Middle frontal gyrus (tissue), 1 donor: ENCODE measurements around the gene IP6K2.
"Not testable (repeated sequence)": the region's sequence is repeated elsewhere in the genome, so short reads cannot be mapped to it uniquely, and the experiment has no call there.

Experiments used
- DNase-seq: peaks from one replicate; pipeline ENCODE4 v3.0.0-alpha.2; 2015; ENCODE audit warnings: low spot score; ENCODE audit errors: extremely low spot score

Gene IP6K2

DNA sequence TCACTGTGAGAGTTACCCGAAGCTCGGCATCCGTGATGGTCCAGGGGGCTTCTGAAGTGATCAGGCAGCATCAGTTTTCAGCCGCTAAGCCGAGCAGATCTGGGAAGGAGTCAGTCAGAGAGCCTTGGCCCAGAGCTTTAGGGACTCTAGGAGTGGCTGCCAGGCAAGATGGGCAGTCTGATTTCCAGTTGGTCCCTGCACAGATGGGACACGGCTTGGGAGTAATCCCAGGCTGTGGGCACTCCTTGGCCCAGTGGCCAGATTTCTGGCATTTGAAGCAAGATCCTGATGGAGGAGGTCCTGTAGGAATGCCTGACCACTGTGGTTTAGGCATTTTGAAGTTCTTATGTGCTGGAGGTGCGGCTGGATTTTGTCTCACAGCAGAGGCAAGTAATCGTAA, 10.5 kb upstream of the IP6K2 start:
- no peak for DNase-seq

DNA sequence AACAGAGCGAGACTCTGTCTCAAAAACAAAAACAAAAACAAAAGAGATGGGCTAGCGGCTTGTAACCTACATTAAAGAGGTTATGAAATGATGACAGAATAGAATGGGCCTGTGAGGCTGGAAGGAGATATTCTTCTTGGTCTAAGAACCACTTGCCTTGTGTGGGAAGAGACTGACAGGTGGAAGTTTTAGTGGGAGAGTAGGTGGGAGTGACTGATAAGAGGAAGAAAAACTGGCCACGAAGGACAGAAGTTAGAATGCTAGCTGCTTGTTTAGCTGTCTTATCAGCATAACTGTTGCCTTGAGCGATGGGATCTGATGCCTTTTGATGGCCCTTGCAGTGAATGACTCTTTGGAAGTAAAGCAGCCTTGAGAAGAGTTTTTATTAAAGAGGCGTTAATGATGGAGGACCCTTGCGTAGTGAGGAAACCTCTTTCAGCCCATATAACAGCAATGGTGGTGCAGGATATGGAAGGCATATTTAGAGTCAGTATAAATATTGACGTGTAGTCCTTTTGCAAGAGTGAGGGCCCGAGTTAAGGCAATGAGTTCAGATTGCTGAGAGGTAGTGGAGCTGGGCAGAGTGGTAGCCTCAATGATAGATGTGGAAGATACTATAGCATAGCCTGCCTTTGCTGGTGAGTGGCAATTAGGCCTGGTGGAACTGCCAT, 8.3 kb upstream of the IP6K2 start:
- DNase-seq: not testable (repeated sequence)

DNA sequence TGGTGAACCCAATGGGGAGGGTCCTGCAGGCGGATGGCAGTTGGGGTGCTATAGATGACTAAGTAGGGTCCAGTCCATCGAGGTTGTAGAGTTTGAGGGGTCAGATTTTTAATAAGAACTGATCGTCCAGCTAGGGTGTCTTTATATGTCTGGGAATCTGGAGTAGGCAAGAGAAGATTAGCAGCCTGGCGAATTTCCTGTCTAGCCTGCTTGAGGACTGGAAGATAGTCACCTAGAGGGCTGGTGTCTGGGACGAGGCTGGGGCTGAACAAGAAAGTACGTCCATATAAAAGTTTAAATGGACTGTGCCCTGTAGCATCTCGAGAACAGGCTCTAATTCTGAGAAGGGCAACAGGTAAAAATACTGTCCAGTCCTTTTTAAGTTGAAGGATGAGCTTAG, 6.7 kb upstream of the IP6K2 start:
- no peak for DNase-seq

DNA sequence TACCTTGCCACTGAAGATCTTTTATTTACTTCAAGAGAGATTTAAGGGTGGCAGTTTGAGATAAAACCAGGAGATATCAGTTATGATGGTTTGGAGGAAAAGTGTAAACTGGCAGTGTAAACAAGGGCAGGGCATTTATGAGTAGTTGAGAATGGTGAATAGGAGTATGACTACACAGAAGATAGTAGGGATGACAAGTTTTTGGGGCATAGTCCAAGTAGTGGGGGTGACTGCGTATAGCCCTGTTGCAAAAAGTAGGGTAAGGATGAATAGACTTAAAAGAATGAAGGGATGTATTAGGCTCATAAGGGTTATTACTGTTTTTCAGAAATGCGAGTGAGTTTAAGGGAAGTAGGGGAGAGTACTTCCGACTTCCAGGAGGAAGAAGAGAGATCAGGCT, 6.3 kb upstream of the IP6K2 start:
- DNase-seq: not testable (repeated sequence)

DNA sequence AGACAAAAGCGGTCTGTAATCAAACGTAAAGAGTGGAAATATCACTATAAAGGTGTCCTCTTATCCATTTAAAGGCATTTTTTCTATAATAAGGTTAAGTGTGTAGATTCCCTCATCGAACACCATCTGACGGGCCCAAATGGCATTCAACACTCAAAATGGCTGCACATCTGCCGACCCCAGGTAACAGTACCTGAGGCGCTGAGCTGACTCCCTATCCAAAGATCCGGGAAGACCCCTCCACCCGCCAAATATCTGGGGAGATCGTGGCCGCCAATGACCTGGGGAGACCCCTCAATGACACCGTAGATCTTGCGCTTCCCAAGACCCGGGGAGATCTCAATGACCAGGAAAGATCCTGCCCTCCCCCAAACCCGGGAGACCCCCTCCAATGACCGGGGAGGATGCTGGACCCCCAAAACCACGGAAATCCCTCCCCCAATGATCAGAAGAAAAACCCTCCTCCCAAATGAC, 476 bp downstream of the IP6K2 start:
- no peak for DNase-seq

DNA sequence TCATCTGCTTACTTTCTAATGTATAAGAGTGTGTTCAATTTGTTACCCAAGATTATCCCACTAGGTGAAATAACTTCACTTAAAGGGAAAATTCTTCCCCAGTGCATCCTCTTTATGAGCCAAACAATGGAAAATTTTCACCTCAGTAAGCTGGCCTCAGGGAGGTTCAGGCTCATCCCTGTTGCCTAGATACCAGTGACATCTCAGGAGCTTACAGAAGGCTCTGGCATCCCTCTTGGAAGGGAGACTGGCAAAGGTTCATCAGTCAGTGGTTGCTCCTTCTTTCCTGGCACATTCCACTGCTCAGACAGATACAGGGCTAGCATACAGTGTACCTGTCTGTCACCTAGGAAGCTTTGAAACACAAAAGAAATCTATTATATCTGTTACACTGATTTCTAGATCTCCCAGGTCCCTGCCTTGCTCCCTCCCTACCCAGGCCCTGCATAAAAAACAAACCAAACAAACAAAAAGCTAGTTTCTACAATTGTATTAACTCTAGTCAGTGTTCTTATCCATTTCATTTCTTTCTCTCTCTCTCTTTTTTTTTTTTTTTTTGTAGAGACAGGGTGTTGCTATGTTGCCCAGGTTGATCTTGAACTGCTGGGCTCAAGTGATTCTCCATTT, 1.7 kb downstream of the IP6K2 start:
- DNase-seq: no peak

DNA sequence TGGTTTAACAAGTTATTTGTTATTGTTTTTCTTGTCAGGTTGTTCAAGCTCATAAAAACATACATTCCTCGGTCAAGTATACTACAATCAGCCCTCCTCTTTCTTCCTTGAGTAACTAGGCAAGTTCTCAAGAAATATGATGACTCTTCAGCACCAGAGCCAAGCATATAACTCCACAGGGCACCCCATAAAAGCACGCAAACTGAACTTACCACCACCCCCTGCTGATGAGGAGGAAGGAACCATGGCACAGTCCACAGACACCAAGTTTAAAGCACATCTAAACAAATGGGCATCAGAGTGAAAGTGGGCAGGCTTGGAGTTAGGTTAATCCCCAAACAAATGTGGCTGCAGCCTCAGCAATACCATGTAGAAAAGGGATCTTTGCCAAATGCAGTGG, 5.3 kb downstream of the IP6K2 start:
- DNase-seq: no peak

DNA sequence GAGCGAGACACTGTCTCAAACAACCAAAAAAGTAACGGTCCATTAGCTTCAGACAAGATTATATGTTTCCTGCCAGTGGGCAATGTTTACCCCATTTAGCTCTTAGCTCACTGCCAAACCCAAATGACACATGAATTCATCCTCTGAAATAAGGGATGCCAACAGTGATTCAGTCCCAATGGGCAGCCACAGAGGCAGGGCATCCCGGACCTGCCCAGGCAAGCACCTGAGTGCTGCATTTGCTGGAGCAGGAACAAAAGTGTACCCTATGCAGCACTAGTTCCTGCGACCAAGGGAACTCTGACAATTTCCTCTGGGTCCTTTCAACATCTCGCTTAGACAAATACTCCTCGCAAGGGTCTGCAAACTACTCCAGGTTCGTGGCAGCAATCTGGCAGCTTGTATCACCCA, 8.0 kb downstream of the IP6K2 start:
- DNase-seq: no peak

DNA sequence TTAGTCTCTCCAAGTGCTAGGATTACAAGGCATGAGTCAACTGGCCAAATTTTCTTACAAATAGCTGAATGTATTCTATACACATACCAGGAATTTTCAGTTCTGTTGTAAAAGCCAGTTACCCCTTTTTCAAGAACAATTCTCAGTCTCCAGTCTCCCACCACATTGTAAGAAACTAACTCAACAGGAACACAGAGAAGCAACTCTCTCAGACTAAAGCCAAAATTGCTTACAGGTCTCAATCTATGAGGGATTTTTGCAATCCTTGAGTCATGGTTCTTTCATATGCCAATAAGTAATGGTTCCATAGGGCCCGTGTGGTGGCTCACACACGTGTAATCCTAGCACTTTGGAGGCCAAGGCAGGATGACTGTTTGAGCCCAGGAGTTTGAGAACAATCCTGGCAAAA, 8.5 kb downstream of the IP6K2 start:
- no peak for DNase-seq

DNA sequence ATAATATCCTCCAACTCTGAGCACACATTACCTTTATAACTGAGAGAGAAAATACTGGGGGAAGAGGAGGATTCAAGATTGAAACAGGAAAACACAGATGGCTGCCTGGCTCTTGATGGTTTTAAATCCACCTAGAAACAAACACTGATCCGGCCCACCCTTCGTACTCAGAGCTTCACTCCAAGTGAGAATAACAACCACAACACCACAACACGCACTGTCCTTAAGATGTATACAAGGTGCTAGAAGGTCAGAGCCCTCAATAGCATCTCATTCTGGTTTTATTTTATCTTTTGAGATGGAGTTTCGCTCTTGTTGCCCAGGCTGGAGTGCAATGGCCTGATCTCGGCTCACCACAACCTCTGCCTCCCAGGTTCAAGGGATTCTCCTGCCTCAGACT, 9.9 kb downstream of the IP6K2 start:
- no peak for DNase-seq

DNA sequence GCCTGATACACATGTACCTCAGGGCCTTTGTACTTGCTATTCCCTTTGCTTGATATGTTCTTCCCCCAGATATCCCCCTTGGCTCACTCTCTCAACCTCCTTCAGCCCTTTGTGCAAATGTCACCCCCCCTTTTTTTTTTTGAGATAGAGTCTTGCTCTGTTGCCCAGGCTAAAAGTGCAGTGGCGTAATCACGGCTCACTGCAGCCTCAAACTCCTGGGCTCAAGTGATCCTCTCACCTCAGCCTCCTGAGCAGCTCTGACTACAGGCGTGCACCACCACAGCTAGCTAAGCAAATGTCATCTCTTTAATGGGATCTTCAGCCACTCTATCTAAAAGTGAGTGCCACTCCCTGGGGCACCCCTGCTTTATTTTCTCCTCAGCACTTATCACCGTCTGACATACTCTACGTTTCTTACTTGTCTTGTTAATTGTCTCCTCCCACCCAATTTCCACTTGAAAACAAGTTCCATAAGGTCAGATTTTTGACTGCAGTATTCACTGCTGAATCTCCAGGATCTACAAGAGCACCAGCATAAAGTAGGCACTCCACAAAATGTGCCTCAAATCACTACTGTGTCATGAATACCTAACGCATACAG, 14.6 kb downstream of the IP6K2 start:
- DNase-seq: no peak

DNA sequence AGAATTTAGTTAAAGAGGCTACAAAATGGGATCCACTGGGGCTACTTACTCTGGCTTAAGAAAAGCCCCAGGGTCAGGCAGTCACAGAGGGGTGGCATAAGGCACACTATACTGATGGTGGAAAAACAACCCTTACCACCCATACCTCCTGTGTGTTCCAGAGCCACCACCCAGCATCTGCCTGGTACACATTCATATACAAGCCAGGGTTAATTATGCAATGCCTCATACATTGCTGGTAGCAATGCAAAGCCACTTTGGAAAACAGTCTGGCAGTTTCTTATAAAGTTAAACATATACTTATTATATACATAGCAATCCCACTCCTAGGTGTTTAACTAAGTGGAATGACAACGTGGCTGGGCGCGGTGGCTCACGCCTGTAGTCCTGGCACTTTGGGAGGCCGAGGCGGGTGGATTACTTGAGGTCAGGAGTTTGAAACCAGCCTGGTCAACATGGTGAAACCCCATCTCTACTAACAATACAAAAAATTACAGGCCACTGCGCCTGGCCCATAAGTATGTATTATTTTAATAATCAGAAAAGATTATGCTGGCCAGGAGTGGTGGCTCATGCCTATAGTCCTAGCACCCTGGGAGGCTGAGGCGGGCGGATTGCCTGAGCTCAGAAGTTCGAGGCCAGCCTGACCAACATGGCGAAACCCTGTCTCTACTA, 16.2 kb downstream of the IP6K2 start:
- no peak for DNase-seq

DNA sequence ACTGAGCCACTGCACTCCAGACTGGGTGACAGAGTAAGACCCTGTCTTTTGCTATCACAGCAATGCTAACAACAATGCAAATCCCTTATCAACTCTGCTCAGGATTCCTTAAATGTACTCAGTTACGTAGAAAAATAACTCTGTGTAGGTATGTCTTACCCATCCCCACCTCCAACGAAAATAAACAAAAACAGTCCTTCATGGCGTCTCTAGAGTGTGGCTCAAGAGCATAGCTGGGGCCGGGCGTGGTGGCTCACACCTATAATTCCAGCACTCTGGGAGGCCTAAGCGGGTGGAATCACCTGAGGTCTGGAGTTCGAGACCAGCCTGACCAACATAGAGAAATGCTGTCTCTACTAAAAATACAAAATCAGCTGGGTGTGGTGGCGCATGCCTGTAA, 18.1 kb downstream of the IP6K2 start:
- DNase-seq: no peak

DNA sequence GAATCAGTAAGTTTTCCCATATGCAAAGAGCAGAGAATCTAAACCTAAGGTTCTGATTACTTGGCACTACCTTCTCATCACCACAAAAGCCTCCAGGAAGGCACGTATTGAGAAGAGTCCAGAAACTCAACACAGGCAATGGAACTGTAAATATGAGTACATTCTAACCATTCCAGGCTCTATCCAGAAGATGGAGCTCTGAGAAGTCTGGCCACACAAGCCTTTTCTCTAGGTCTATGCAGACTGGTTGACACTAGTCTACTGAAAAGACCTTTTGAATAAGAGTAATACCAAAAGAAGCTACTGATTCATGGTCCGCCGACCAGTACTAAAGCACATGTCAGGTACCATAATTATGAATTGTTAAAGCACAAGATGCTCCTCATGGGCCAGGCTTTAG, 19.1 kb downstream of the IP6K2 start:
- DNase-seq: no peak

DNA sequence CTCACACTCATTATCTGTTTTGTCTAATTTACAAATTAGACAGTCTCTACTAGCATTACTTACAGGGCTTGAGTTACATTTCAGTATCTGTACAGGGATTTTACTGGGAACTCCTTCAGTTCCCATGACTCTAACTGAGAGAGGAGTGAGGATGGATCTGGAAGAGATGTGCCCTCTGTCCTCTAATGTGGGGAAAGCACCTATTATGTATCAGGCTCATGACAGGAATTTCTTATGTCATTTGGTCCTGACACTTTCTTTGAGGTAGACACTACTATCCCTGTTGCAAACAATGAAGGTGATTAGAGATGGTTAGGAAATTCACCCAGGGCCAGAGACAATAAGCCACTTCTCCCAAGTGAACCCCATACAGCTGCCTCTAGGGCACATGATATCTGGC, 20.4 kb downstream of the IP6K2 start:
- DNase-seq: no peak

DNA sequence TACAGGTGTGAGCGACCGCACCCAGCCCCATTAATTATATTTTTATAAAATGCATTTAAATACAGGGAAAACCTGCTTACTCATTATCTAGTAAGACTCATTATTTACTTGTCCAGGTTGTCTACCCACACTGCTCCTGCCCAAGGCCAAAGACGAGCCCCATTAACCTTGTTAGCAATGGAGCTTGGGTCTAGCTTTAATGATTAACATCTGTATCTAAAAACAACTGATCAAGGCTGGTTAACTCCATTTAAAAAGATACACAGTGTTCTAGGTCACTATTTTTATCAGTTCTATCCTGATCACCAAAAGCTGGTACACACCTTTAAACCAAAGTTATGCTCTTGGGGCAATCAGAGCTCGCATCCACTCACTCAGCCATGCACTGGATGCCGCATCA, 20.9 kb downstream of the IP6K2 start:
- no peak for DNase-seq

DNA sequence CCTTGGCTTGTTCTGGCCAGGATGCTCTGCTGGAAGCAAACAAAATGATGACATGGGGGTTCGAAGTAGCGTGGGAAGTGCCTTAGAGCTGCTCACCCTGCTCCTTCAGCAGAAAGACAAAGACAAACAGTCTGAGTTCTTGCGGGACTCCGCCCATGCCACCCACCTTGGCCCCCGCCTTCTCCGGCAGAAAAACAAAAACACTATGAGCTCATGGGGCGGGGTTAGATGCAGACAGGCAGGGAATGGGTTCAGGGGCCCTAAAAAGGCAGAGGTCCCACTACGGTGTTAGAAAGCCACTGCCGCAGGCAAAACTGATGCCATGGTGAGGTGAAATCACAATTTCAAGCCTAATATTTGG, 21.6 kb downstream of the IP6K2 start:
- DNase-seq: no peak

DNA sequence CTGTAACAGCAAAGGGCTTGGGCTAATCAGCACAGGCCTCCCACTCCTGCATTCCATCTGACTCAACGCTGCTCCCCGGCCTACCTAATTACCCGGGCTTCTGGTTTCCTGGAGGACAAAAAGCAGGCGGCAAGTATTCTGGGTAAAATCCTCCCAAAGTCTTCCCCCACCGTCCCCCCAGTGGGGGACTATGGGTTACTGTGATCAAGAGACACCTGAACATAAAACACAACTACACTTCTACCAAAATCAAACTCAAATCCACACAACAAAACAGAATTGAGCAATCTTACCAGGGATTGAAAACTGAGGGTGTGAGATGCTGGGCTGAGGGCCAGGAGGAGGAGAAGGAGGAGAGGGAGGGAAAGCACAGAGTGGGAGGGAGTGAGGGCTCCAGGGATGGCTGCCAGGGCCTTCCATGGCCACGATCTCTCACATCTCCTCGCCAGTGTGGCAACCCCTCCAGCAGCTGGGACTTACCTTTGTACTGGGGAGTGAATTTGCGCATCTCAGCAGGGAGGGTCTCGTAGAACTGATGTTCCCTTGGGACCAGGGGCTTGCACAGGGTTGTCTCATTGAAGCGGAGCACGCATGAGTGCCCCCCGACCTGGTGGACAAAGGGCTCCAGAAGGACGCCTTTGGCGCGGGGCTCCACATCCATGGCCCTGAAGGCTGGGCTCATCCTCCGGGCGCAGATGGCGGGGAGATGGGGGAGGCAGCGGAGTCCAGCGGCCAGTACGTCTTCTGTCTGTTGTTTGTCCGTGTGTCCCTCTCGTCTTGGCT, 22.2 kb downstream of the IP6K2 start:
- peak; percentile 67 for DNase-seq

DNA sequence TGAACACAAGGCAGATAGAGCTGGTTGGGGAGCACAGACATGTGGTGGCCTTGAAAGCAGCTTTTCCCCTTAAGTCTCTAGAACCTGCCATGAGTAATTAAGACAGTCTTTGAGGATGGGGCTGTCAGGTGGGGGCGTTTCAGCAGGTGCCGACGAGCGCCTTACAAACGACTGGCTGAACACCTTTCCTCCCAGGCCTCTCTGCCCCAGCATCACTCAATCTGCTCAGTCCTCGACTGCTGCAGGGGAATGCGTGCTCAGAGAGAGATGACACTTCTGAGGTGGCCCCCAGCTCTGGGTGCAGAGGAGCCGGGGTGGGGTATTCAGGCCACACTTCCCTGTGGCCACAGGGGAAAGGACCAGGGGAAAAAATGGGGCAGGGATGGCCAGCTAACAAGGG, 23.2 kb downstream of the IP6K2 start:
- DNase-seq: no peak

DNA sequence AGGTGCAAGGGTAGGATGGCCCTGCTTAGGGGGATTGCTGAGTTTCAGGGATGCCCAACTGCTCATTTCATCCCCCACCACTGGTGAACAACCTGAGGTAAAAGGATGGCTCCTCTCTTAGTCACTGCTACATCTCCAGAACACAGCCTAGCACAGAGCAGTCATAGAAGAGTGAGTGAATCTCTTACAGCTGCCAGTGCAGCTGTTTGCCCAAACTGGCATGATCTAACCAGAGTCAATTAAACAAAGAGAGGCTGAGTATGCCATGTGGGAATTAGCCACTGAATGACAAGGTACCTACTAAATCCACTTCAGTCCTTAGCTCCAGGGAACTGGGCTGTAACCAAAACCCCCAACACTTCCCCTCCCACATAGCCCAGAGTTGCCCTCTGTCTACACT, 24.5 kb downstream of the IP6K2 start:
- DNase-seq: no peak

DNA sequence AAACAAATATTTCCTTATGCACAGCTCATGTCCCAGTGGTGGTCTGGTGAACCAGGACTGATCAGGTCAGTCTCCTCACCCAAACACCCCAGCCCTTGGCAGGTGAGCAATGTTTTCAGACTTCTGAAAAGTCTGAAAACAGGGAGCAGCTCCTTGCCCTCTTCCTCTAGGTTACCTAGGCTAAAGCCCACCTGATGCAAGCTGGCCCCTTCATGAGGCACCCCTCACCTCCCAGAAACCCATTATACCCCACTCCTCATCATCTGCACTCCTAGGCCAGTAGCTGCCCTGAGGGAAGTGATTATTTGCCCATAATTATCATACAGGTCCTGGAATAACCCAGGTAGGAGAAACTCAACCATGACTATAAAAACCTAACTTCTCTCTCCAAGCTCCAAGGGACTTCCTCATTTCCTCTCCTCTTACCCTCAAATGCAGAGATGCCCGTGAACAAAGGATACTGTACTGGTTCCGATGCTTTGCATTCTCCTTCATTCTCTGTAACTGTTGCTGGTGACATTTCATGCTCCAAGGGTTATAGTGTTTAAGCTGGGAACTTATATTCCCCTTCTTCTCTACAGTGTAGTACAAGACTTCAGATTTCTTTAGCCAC, 26.1 kb downstream of the IP6K2 start:
- DNase-seq: no peak
